ENCODE data around the gene SLC25A51.

The SLC25A51 gene

DNA sequence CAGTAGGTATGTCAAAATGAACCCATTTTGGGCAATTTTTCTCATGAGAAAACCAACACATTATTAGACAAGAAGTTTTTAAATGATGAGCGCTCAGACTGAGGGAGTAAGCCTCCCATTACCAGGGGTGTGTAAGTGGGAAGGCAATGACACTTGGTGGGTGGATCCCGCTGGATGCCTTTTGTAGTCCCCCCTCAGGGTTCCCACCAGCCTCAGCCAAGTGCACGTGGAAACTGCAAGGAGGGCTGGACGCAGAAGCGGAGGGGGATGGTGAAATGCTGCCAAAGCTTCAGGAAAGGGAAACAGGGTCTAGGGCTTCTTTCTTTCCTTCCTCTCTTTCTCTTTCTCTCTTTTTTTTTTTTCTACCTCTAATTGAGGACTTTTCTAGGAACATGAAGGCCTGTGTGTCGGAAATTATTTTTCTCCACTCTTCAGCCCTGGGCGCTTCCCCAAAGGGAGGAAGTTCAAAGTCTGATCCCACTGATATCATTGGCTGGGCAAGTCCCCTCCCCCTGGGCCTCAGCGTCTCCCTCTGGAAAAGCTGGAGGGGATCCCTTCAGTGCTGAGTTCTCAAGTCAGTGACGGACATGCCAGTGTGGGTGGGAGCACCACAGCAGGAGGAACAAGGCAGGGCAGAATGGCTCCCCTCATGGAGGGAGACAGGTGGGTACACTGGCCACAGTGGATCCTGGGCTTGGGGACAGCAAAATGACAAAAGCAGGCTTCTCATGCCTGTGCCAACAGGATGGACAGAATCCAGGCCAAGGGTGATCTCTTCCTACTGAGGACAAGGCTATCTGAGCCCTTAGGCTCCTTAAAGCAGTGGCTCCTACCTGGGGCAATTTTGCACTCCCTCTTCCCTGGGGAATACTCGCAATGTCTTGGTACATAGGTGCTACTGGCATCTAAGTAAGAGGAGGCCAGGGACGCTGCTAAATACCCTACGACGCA is 23.9 kb upstream of the SLC25A51 start:
- TF ChIP-seq YY1 (IDR thresholded peaks at IDR 0.05; ENCODE audit: insufficient read depth, insufficient read length) (no peak), ZNF274 (IDR thresholded peaks at IDR 0.05; ENCODE audit: low read depth, low read length) (no peak), SUZ12 (IDR thresholded peaks at IDR 0.05; ENCODE audit: extremely low read depth, insufficient read depth, insufficient read length) (no peak)
- peaks cover 35% of the 10 kb centered on the region for H3K4me1 ChIP-seq (ENCODE audit: insufficient read depth, insufficient read length)
- DNase-seq (ENCODE audit: low read depth, low spot score) = no peak
- H3K4me3 ChIP-seq (ENCODE audit: insufficient read length, low read depth) = no peak overlapping the region
- peaks cover 58% of the 10 kb centered on the region for H3K36me3 ChIP-seq (ENCODE audit: insufficient read depth, insufficient read length, low read length)
- H3K9ac ChIP-seq (ENCODE audit: insufficient read length, low read depth) = no peak overlapping the region
- no peaks in the 10 kb centered on the region for H3K27me3 ChIP-seq (ENCODE audit: insufficient read depth, insufficient read length)
- H3K9me3 ChIP-seq (ENCODE audit: insufficient read depth, low read length) = no peaks in the 10 kb centered on the region

DNA sequence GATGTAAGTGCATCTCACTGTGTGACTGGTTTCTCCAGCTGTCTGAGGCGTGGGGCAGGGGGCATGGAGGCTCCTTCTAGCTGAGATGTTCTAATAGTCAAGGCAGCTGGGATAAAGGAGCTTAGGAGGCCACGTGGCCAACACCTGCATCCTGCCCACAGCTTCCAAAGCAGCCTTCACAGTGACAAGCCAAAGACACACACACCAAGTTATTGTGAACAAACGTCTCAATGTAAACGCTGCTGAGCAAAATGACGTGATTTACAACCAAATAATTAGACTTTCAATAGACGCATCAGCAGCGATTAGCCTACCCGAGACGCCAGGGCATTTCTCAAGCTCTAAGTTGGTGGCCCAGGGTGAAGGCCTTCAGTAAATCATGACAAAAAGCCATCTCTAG is 23.2 kb upstream of the SLC25A51 start:
- no peak for DNase-seq (ENCODE audit: low read depth, low spot score)
- no peaks in the 10 kb centered on the region for H3K9me3 ChIP-seq (ENCODE audit: insufficient read depth, low read length)
- TF ChIP-seq ZNF274 (IDR thresholded peaks at IDR 0.05; ENCODE audit: low read depth, low read length) = no peak
- TF ChIP-seq SUZ12 (IDR thresholded peaks at IDR 0.05; ENCODE audit: extremely low read depth, insufficient read depth, insufficient read length) = no peak
- no peak for TF ChIP-seq YY1 (IDR thresholded peaks at IDR 0.05; ENCODE audit: insufficient read depth, insufficient read length)
- H3K27me3 ChIP-seq (ENCODE audit: insufficient read depth, insufficient read length) = no peaks in the 10 kb centered on the region
- no peak overlapping the region for H3K4me3 ChIP-seq (ENCODE audit: insufficient read length, low read depth)
- H3K9ac ChIP-seq (ENCODE audit: insufficient read length, low read depth) = no peak overlapping the region
- peaks cover 43% of the 10 kb centered on the region for H3K4me1 ChIP-seq (ENCODE audit: insufficient read depth, insufficient read length)
- peaks cover 59% of the 10 kb centered on the region for H3K36me3 ChIP-seq (ENCODE audit: insufficient read depth, insufficient read length, low read length)

GRCh38 chr9:37926737-37927118 is 22.8 kb upstream of the SLC25A51 start:
- no peak for DNase-seq (ENCODE audit: low read depth, low spot score)
- TF ChIP-seq YY1 (IDR thresholded peaks at IDR 0.05; ENCODE audit: insufficient read depth, insufficient read length) = no peak
- TF ChIP-seq ZNF274 (IDR thresholded peaks at IDR 0.05; ENCODE audit: low read depth, low read length) = no peak
- no peak for TF ChIP-seq SUZ12 (IDR thresholded peaks at IDR 0.05; ENCODE audit: extremely low read depth, insufficient read depth, insufficient read length)
- H3K27me3 ChIP-seq (ENCODE audit: insufficient read depth, insufficient read length) = no peaks in the 10 kb centered on the region
- H3K9me3 ChIP-seq (ENCODE audit: insufficient read depth, low read length) = no peaks in the 10 kb centered on the region
- peaks cover 63% of the 10 kb centered on the region for H3K36me3 ChIP-seq (ENCODE audit: insufficient read depth, insufficient read length, low read length)
- H3K9ac ChIP-seq (ENCODE audit: insufficient read length, low read depth) = no peak overlapping the region
- H3K4me3 ChIP-seq (ENCODE audit: insufficient read length, low read depth) = no peak overlapping the region
- H3K4me1 ChIP-seq (ENCODE audit: insufficient read depth, insufficient read length) = peaks cover 43% of the 10 kb centered on the region

DNA sequence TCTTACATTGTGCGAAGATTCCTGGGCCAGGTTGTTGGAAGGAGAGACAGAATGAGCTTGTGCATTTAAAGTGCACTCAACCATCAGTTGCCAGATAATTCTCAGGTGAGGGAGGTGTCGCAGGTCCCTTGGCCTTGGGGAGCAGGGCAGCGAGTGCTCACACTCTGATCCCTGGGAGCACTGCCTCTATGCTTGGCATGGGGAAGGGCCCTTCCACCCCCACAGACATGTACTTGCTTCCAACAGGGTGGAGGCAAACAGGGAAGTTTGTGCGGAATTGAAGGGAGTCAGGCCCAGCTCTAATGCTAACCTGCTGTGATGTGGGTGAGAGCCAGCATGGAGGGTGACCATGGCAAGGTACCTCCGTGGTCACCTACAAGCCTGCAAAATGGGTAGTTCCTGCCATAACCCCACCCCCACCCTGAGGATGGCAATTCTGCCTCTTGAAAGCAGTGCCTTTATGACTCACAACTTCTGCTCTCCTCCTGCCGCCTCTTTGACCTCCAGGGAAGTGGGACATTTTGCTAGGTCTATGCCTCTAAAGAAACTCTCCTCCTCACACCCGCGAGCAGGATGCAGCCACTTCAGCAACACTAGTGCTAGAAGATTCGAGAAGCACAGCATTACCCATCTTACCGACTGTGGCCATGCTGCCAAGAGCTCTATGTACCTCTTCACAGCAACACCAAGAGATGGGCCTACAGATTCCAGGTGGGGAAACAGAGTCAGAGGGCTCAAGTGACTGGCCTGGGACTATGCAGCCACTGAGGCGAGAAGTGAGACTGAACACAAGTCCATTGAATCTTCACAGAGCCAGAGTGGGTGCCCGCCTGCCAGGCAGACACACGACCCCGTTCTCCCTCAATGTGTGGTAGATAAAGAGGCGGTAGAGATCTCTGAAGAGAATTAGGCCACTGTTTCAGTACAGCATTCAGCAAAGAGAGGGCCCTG is 22.1 kb upstream of the SLC25A51 start:
- H3K9me3 ChIP-seq (ENCODE audit: insufficient read depth, low read length) = no peaks in the 10 kb centered on the region
- TF ChIP-seq SUZ12 (IDR thresholded peaks at IDR 0.05; ENCODE audit: extremely low read depth, insufficient read depth, insufficient read length) (no peak), ZNF274 (IDR thresholded peaks at IDR 0.05; ENCODE audit: low read depth, low read length) (no peak), YY1 (IDR thresholded peaks at IDR 0.05; ENCODE audit: insufficient read depth, insufficient read length) (no peak)
- no peak for DNase-seq (ENCODE audit: low read depth, low spot score)
- H3K4me1 ChIP-seq (ENCODE audit: insufficient read depth, insufficient read length) = peaks cover 43% of the 10 kb centered on the region
- no peak overlapping the region for H3K4me3 ChIP-seq (ENCODE audit: insufficient read length, low read depth)
- H3K27me3 ChIP-seq (ENCODE audit: insufficient read depth, insufficient read length) = no peaks in the 10 kb centered on the region
- H3K36me3 ChIP-seq (ENCODE audit: insufficient read depth, insufficient read length, low read length) = peaks cover 68% of the 10 kb centered on the region
- no peak overlapping the region for H3K9ac ChIP-seq (ENCODE audit: insufficient read length, low read depth)

DNA sequence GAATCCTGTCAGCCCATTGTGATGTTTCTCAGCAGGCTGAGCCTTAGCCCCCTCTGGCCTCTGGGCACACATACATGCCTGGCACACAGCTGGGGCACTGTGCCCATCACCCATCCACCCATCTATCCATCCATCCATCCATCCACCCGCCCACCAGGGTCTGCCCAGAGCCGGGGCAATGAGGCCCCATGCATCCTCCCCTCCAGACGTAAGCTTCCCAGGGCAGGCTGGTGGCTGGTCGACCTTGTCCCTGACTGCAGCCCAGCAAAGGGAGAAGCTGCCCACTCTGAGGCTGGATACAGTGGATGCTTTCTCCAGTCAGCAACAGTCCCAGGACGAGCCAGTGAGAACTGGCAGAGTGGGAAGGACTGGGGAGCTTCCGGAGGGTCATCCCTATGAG is 21.1 kb upstream of the SLC25A51 start:
- Histone ChIP-seq H3K4me3 (ENCODE audit: insufficient read length, low read depth) (no peak overlapping the region), H3K4me1 (ENCODE audit: insufficient read depth, insufficient read length) (peaks cover 49% of the 10 kb centered on the region), H3K9ac (ENCODE audit: insufficient read length, low read depth) (no peak overlapping the region), H3K9me3 (ENCODE audit: insufficient read depth, low read length) (no peaks in the 10 kb centered on the region), H3K36me3 (ENCODE audit: insufficient read depth, insufficient read length, low read length) (peaks cover 76% of the 10 kb centered on the region), H3K27me3 (ENCODE audit: insufficient read depth, insufficient read length) (no peaks in the 10 kb centered on the region)
- no peak for TF ChIP-seq YY1 (IDR thresholded peaks at IDR 0.05; ENCODE audit: insufficient read depth, insufficient read length)
- TF ChIP-seq SUZ12 (IDR thresholded peaks at IDR 0.05; ENCODE audit: extremely low read depth, insufficient read depth, insufficient read length) = no peak
- TF ChIP-seq ZNF274 (IDR thresholded peaks at IDR 0.05; ENCODE audit: low read depth, low read length) = no peak
- DNase-seq (ENCODE audit: low read depth, low spot score) = no peak

DNA sequence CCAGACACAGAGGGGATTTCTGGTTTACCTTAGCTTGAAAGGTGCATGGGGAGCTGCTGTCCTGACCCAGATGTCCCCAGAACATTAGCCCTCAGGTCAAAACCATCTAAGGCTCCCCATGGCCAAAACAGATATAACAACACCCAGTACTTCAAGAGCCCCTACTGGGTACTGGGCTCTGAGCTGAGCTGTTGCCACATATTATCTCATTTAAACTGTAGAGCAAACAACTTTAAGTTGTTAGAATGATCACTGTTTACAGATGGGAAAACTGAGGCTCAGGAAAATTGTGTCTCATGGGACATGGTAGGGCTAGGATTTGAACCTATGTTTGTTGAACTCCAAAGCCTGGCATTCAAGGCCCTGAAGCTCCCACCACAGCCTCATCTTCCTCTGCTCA is 20.6 kb upstream of the SLC25A51 start:
- TF ChIP-seq YY1 (IDR thresholded peaks at IDR 0.05; ENCODE audit: insufficient read depth, insufficient read length) (no peak), SUZ12 (IDR thresholded peaks at IDR 0.05; ENCODE audit: extremely low read depth, insufficient read depth, insufficient read length) (no peak), ZNF274 (IDR thresholded peaks at IDR 0.05; ENCODE audit: low read depth, low read length) (no peak)
- Histone ChIP-seq H3K4me1 (ENCODE audit: insufficient read depth, insufficient read length) (peaks cover 53% of the 10 kb centered on the region), H3K27me3 (ENCODE audit: insufficient read depth, insufficient read length) (no peaks in the 10 kb centered on the region), H3K4me3 (ENCODE audit: insufficient read length, low read depth) (no peak overlapping the region), H3K36me3 (ENCODE audit: insufficient read depth, insufficient read length, low read length) (peaks cover 76% of the 10 kb centered on the region), H3K9ac (ENCODE audit: insufficient read length, low read depth) (no peak overlapping the region), H3K9me3 (ENCODE audit: insufficient read depth, low read length) (no peaks in the 10 kb centered on the region)
- no peak for DNase-seq (ENCODE audit: low read depth, low spot score)

All from NT2/D1 (cell line).